Measurements from ENCODE around the gene PFKFB4. TPM values are rescaled to one million over a fixed set of nuclear protein-coding genes. Genes with fewer than 3 reads are reported as not detected.

Gene PFKFB4
- total RNA-seq, 1 donor from 2014 or later: 19.4 TPM

GRCh38 chr3:48581621-48582481 is 25.2 kb upstream of the PFKFB4 start:
- DNase-seq (ENCODE audit: low spot score in 2 of 2, unreplicated experiment in 2 of 2): no peak
- Mint-ChIP-seq H3K36me3 (no peaks in the 10 kb centered on the region), H3K27ac (no peak overlapping the region), H3K9me3 (no peaks in the 10 kb centered on the region), H3K27me3 (ENCODE audit: low read depth) (no peaks in the 10 kb centered on the region), H3K4me3 (no peak overlapping the region), H3K4me1 (no peaks in the 10 kb centered on the region)
- TF ChIP-seq CTCF (IDR thresholded peaks at IDR 0.05; ENCODE audit: unreplicated experiment): no peak

GRCh38 chr3:48576647-48577046 is 20.0 kb upstream of the PFKFB4 start:
- Mint-ChIP-seq H3K27me3 (ENCODE audit: low read depth) (no peaks in the 10 kb centered on the region), H3K9me3 (no peaks in the 10 kb centered on the region), H3K36me3 (no peaks in the 10 kb centered on the region), H3K27ac (no peak overlapping the region), H3K4me1 (no peaks in the 10 kb centered on the region), H3K4me3 (no peak overlapping the region)
- no peak for TF ChIP-seq CTCF (IDR thresholded peaks at IDR 0.05; ENCODE audit: unreplicated experiment)
- no peak for DNase-seq (ENCODE audit: low spot score in 2 of 2, unreplicated experiment in 2 of 2)

GRCh38 chr3:48575366-48575765 is 18.8 kb upstream of the PFKFB4 start:
- TF ChIP-seq CTCF (IDR thresholded peaks at IDR 0.05; ENCODE audit: unreplicated experiment): no peak
- no peak overlapping the region for H3K27ac Mint-ChIP-seq
- H3K27me3 Mint-ChIP-seq (ENCODE audit: low read depth): no peaks in the 10 kb centered on the region
- no peak for DNase-seq (ENCODE audit: low spot score in 2 of 2, unreplicated experiment in 2 of 2)
- H3K9me3 Mint-ChIP-seq: no peaks in the 10 kb centered on the region
- no peak overlapping the region for H3K4me3 Mint-ChIP-seq
- H3K36me3 Mint-ChIP-seq: no peaks in the 10 kb centered on the region
- no peaks in the 10 kb centered on the region for H3K4me1 Mint-ChIP-seq

GRCh38 chr3:48573973-48574585 is 17.5 kb upstream of the PFKFB4 start:
- Mint-ChIP-seq H3K27me3 (ENCODE audit: low read depth) (no peaks in the 10 kb centered on the region), H3K4me1 (no peaks in the 10 kb centered on the region), H3K9me3 (no peaks in the 10 kb centered on the region), H3K27ac (no peak overlapping the region), H3K36me3 (no peaks in the 10 kb centered on the region), H3K4me3 (no peak overlapping the region)
- TF ChIP-seq CTCF (IDR thresholded peaks at IDR 0.05; ENCODE audit: unreplicated experiment): no peak
- DNase-seq (ENCODE audit: low spot score in 2 of 2, unreplicated experiment in 2 of 2): no peak

- DNase-seq (ENCODE audit: low spot score in 2 of 2, unreplicated experiment in 2 of 2): no peak
- Mint-ChIP-seq H3K36me3 (no peaks in the 10 kb centered on the region), H3K9me3 (no peaks in the 10 kb centered on the region), H3K27me3 (ENCODE audit: low read depth) (no peaks in the 10 kb centered on the region), H3K4me3 (no peak overlapping the region), H3K4me1 (no peaks in the 10 kb centered on the region), H3K27ac (no peak overlapping the region)
- TF ChIP-seq CTCF (IDR thresholded peaks at IDR 0.05; ENCODE audit: unreplicated experiment): no peak
Measured at GRCh38 chr3:48572517-48572916, 15.9 kb upstream of the PFKFB4 start.
